Measurements from ENCODE around the gene SLC2A9. TPM values are rescaled to one million over a fixed set of nuclear protein-coding genes. Genes with fewer than 3 reads are reported as not detected.

Gene SLC2A9
- total and polyA plus RNA-seq, 2 donors (not counting 1 experiment from before 2014, with no cell fraction given), result 2.3 to 3.9 TPM

DNA sequence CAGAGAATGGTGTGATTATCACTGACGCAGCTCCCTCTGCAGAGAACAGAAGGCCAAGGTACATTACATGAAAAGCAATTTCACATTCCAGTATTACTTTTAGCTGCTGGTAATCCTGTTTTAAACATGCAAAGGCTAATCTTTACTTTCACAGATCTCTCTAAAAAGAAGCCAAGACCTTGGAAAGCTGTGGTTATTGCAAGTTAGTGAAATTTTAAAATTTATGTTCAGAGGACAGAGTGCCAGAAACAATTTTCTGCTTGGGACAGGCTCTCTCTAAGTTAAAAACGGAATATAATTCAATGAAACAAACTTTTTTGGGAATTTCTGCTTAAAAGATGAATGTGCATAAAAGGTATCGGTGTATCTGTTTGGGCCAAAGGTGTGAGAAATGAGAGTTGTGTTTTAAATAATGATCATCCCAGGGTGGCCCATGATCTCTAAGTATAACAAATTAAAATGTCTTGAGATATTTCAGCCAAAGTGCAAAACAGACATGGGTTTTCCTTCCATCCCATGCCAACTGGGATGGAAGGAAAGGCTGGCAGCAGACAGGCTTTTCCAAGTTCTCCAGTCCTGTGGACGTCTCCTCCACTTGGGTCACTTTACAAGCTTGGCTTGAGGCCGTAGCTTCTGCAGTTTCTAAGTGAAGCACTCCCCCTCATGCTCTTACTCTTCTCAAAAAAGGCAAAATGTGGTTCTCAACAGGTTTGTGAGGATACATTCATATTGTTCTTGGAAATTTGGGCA lies 121.8 kb downstream of the SLC2A9 start:
- Histone ChIP-seq H3K9me3 (ENCODE audit: control insufficient read depth, insufficient read depth, low read depth, low read length) (no peaks in the 10 kb centered on the region), H2AFZ (ENCODE audit: low read length) (no peak overlapping the region), H3K4me2 (ENCODE audit: extremely low read depth, insufficient read depth, low read length) (no peak overlapping the region), H3K36me3 (ENCODE audit: control insufficient read depth, insufficient read depth, low read length) (no peaks in the 10 kb centered on the region), H3K9ac (ENCODE audit: insufficient read depth, low read length) (no peak overlapping the region), H3K4me3 (replicated peaks in 1 of 4; ENCODE audit: control extremely low read depth in 1 of 4, insufficient read depth in 1 of 4, low read depth in 3 of 4, low read length in 4 of 4) (no peak overlapping the region), H3K27me3 (ENCODE audit: control insufficient read depth, insufficient read depth, low read length) (no peaks in the 10 kb centered on the region), H3K79me2 (ENCODE audit: control insufficient read depth, insufficient read depth, low read length) (no peaks in the 10 kb centered on the region), H3K27ac (ENCODE audit: insufficient read depth, low read length) (no peak overlapping the region), H4K20me1 (ENCODE audit: control insufficient read depth, extremely low read depth, insufficient read depth, low read length) (no peaks in the 10 kb centered on the region), H3K4me1 (ENCODE audit: control insufficient read depth, extremely low read depth, insufficient read depth, low read length) (no peaks in the 10 kb centered on the region)
- no peak for DNase-seq (ENCODE audit: low read depth in 2 of 2)
- TF ChIP-seq EZH2 (IDR thresholded peaks at IDR 0.05; ENCODE audit: low read length, missing control alignments), result no peak
- TF ChIP-seq, protein P1, sequence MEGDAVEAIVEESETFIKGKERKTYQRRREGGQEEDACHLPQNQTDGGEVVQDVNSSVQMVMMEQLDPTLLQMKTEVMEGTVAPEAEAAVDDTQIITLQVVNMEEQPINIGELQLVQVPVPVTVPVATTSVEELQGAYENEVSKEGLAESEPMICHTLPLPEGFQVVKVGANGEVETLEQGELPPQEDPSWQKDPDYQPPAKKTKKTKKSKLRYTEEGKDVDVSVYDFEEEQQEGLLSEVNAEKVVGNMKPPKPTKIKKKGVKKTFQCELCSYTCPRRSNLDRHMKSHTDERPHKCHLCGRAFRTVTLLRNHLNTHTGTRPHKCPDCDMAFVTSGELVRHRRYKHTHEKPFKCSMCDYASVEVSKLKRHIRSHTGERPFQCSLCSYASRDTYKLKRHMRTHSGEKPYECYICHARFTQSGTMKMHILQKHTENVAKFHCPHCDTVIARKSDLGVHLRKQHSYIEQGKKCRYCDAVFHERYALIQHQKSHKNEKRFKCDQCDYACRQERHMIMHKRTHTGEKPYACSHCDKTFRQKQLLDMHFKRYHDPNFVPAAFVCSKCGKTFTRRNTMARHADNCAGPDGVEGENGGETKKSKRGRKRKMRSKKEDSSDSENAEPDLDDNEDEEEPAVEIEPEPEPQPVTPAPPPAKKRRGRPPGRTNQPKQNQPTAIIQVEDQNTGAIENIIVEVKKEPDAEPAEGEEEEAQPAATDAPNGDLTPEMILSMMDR (conservative IDR thresholded peaks at IDR 0.05 in 1 of 2, IDR thresholded peaks at IDR 0.05 in 1 of 2; ENCODE audit: low read depth in 1 of 2, low read length in 2 of 2), result no peak

DNA sequence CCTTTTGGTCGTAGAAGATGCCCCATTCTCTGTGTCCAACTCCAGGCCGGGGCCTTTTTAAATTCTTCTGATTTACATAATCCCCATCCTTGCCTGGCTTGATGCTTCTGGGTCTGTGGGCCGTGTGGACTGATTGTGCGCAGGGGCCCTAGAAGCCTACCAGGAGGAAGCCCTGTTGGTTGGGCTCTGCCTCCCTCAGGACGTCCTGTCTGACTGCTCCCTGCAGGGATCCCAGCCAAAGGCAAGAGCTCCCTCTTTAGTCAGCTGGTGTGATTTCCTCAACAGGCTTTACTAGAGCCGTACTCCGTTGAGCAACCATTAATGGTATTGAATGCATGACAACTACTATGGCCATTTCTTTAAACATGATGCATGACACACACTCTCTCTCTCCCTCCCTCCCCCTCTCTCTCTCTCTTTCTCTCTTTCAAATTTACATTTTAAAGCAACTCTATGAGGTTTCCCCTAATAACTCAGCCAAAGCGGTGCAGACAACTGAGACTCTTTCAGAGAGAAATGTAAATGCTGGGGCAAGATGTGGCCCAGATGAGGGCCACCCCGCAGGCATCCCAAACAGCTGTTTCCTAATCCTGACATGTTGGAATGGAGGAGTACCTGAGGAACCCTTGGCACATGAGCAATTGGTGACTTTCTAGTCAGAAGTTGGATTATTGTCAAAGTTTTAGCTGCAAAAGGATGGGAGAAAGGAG lies 122.5 kb downstream of the SLC2A9 start:
- Histone ChIP-seq H3K4me2 (ENCODE audit: extremely low read depth, insufficient read depth, low read length) (no peak overlapping the region), H3K36me3 (ENCODE audit: control insufficient read depth, insufficient read depth, low read length) (no peaks in the 10 kb centered on the region), H3K9ac (ENCODE audit: insufficient read depth, low read length) (no peak overlapping the region), H3K4me3 (replicated peaks in 1 of 4; ENCODE audit: control extremely low read depth in 1 of 4, insufficient read depth in 1 of 4, low read depth in 3 of 4, low read length in 4 of 4) (no peak overlapping the region), H4K20me1 (ENCODE audit: control insufficient read depth, extremely low read depth, insufficient read depth, low read length) (no peaks in the 10 kb centered on the region), H3K79me2 (ENCODE audit: control insufficient read depth, insufficient read depth, low read length) (no peaks in the 10 kb centered on the region), H3K9me3 (ENCODE audit: control insufficient read depth, insufficient read depth, low read depth, low read length) (no peaks in the 10 kb centered on the region), H3K4me1 (ENCODE audit: control insufficient read depth, extremely low read depth, insufficient read depth, low read length) (no peaks in the 10 kb centered on the region), H3K27me3 (ENCODE audit: control insufficient read depth, insufficient read depth, low read length) (no peaks in the 10 kb centered on the region), H3K27ac (ENCODE audit: insufficient read depth, low read length) (no peak overlapping the region), H2AFZ (ENCODE audit: low read length) (no peak overlapping the region)
- DNase-seq (ENCODE audit: low read depth in 2 of 2), result peak in 1 of 2 donors; percentile 13
- TF ChIP-seq, protein P1 (conservative IDR thresholded peaks at IDR 0.05 in 1 of 2, IDR thresholded peaks at IDR 0.05 in 1 of 2; ENCODE audit: low read depth in 1 of 2, low read length in 2 of 2), result peak in 1 of 2 donors; percentile 3
- TF ChIP-seq EZH2 (IDR thresholded peaks at IDR 0.05; ENCODE audit: low read length, missing control alignments), result no peak

DNA sequence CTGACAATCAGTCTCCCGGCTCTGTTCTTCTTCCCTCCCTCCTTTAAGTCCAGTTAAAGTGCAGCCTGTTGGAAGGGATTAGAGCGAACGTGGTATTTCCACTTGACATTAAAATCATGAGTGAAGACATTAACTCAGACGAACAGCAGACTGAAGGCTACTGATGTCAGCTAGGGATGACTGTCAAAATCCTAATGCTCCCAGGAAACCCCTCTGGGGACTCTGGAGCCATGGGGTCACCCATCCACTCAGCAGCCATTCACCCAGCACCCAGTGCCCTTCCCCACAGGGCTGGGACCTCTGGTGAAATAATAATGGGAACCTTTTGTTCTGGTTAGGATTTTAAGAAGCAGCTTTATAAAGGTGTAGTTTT lies 126.0 kb downstream of the SLC2A9 start:
- no peak for TF ChIP-seq EZH2 (IDR thresholded peaks at IDR 0.05; ENCODE audit: low read length, missing control alignments)
- TF ChIP-seq, protein P1 (conservative IDR thresholded peaks at IDR 0.05 in 1 of 2, IDR thresholded peaks at IDR 0.05 in 1 of 2; ENCODE audit: low read depth in 1 of 2, low read length in 2 of 2), result no peak
- H3K9ac ChIP-seq (ENCODE audit: insufficient read depth, low read length), result no peak overlapping the region
- no peaks in the 10 kb centered on the region for H4K20me1 ChIP-seq (ENCODE audit: control insufficient read depth, extremely low read depth, insufficient read depth, low read length)
- no peaks in the 10 kb centered on the region for H3K27me3 ChIP-seq (ENCODE audit: control insufficient read depth, insufficient read depth, low read length)
- H3K4me3 ChIP-seq (replicated peaks in 1 of 4; ENCODE audit: control extremely low read depth in 1 of 4, insufficient read depth in 1 of 4, low read depth in 3 of 4, low read length in 4 of 4), result no peak overlapping the region
- H3K79me2 ChIP-seq (ENCODE audit: control insufficient read depth, insufficient read depth, low read length), result no peaks in the 10 kb centered on the region
- no peak overlapping the region for H3K4me2 ChIP-seq (ENCODE audit: extremely low read depth, insufficient read depth, low read length)
- DNase-seq (ENCODE audit: low read depth in 2 of 2), result no peak
- no peaks in the 10 kb centered on the region for H3K4me1 ChIP-seq (ENCODE audit: control insufficient read depth, extremely low read depth, insufficient read depth, low read length)
- H3K27ac ChIP-seq (ENCODE audit: insufficient read depth, low read length), result no peak overlapping the region
- no peaks in the 10 kb centered on the region for H3K9me3 ChIP-seq (ENCODE audit: control insufficient read depth, insufficient read depth, low read depth, low read length)
- no peaks in the 10 kb centered on the region for H3K36me3 ChIP-seq (ENCODE audit: control insufficient read depth, insufficient read depth, low read length)
- H2AFZ ChIP-seq (ENCODE audit: low read length), result no peak overlapping the region
